Right lobe of liver (tissue), 4 donors: ENCODE measurements around the gene ISYNA1.

Source experiments
- CTCF ChIP-seq, 4 donors: fragments of 200-600 bp in 3 of 4; fragments of 450-650 bp in 1 of 4; IDR thresholded peaks; one replicate each; pipeline versions ENCODE4 v1.5.1 to v1.8.0; 2016 to 2022; ENCODE audit warnings: antibody characterized with exemption in 4 of 4, mild to moderate bottlenecking in 2 of 4
- POLR2A ChIP-seq: fragments of 450-650 bp; IDR thresholded peaks from one replicate; pipeline ENCODE4 v1.6.1; 2017; ENCODE audit warnings: antibody characterized with exemption, mild to moderate bottlenecking
- donor health status: DM: no; HTN: no; CAD: no.
- donor health status: DM: no; HTN: no; CAD: no.
- donor health status: DM: no; HTN: yes; CAD: no.

DNA sequence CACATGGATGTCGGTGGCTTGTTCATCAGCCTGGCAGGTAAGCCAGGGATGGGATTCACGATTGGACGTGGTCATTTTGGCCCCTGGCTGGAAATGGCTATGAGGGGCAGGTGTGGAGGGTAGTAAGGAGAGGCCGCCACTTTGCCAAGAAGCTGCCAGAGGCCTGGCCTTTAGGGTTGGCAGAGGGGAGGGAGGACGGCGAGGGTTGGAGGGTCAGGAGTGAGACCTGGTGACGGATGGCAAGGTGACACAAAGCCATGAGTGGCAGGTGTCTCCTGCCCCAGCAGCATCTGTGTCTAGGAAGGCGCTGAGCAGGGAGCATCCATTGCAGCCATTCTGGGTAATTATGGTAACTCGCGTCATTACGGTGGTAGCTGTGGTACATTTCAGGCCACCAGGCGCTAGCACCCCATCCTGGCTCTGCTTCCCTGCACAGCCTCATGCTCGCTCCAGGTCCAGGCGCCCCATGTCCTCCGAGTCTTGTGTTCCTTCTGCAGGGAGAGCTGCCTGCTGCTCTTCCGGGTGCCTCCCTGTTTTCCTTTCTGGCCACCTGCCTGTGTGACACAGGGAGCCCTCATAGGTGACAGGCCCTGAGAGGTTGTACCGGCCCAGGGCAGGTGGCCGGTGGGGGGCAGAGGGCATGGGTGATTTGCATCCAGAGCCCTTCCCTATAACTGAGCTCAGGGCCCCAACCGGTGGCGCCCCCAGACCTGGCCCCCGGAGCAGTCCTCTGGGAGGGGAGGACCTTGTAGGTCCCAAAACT, 14.5 kb downstream of the ISYNA1 start:
- no peak for TF ChIP-seq CTCF (IDR thresholded peaks at IDR 0.05)
- no peak for TF ChIP-seq POLR2A
